HAP-1 (cell line): ENCODE measurements around the gene ARHGEF10L.

Source experiments
- DNase-seq, 2 experiments: peaks; one replicate each; pipeline ENCODE4 v3.0.0-alpha.2; 2016 to 2020; ENCODE audit warnings: low spot score in 2 of 2
- H3K27me3 ChIP-seq: fragments of 250-450 bp; sonication (Bioruptor Pico); 2 replicates; pipeline ENCODE4 v1.5.1; 2020; ENCODE audit warnings: low read depth, mild to moderate bottlenecking, moderate library complexity
- H3K36me3 ChIP-seq: fragments of 250-450 bp; sonication (Bioruptor Pico); replicated peaks from 2 replicates; pipeline ENCODE4 v1.5.1; 2020; ENCODE audit warnings: mild to moderate bottlenecking
- H3K4me1 ChIP-seq: fragments of 250-450 bp; sonication (Bioruptor Pico); 2 replicates; pipeline ENCODE4 v1.5.1; 2020; ENCODE audit warnings: mild to moderate bottlenecking
- H3K4me3 ChIP-seq: fragments of 250-450 bp; sonication (Bioruptor Pico); 2 replicates; pipeline ENCODE4 v1.5.1; 2020; ENCODE audit warnings: mild to moderate bottlenecking, moderate library complexity
- H3K9me3 ChIP-seq: fragments of 250-450 bp; sonication (Bioruptor Pico); 2 replicates; pipeline ENCODE4 v1.5.1; 2020; ENCODE audit warnings: mild to moderate bottlenecking, moderate library complexity
- in situ Hi-C: fragments of 300-500 bp; cut with MboI; formaldehyde crosslinking; loops from 3 replicates; pipeline ENCODE4 v1.14.3; 2020; ENCODE audit warnings: low sequenced_read_pairs, inconsistent platforms, mixed read lengths

The ARHGEF10L gene

GRCh38 chr1:17631410-17631809 is 91.9 kb downstream of the ARHGEF10L start:
- H3K4me1 ChIP-seq: no peaks in the 10 kb centered on the region
- in situ Hi-C loops: no loop called here
- no peaks in the 10 kb centered on the region for H3K9me3 ChIP-seq
- H3K36me3 ChIP-seq: no peaks in the 10 kb centered on the region
- DNase-seq: no peak
- H3K27me3 ChIP-seq: no peaks in the 10 kb centered on the region
- H3K4me3 ChIP-seq: no peak overlapping the region

GRCh38 chr1:17632106-17632505 is 92.6 kb downstream of the ARHGEF10L start:
- Histone ChIP-seq H3K9me3 (no peaks in the 10 kb centered on the region), H3K27me3 (no peaks in the 10 kb centered on the region), H3K4me1 (no peaks in the 10 kb centered on the region), H3K4me3 (no peak overlapping the region), H3K36me3 (no peaks in the 10 kb centered on the region)
- no peak for DNase-seq
- in situ Hi-C loops: no loop called here

GRCh38 chr1:17632541-17633184 is 93.2 kb downstream of the ARHGEF10L start:
- DNase-seq: no peak
- in situ Hi-C loops: no loop called here
- no peaks in the 10 kb centered on the region for H3K9me3 ChIP-seq
- H3K36me3 ChIP-seq: no peaks in the 10 kb centered on the region
- no peak overlapping the region for H3K4me3 ChIP-seq
- no peaks in the 10 kb centered on the region for H3K27me3 ChIP-seq
- no peaks in the 10 kb centered on the region for H3K4me1 ChIP-seq

- no peak for DNase-seq
- in situ Hi-C loops: no loop called here
- Histone ChIP-seq H3K4me3 (no peak overlapping the region), H3K4me1 (no peaks in the 10 kb centered on the region), H3K36me3 (no peaks in the 10 kb centered on the region), H3K9me3 (no peaks in the 10 kb centered on the region), H3K27me3 (no peaks in the 10 kb centered on the region)
These were observed 94.2 kb downstream of the ARHGEF10L start for GRCh38 chr1:17633654-17634053.

GRCh38 chr1:17635276-17635675 is 95.8 kb downstream of the ARHGEF10L start:
- no peaks in the 10 kb centered on the region for H3K36me3 ChIP-seq

GRCh38 chr1:17635811-17636210 is 96.3 kb downstream of the ARHGEF10L start:
- Histone ChIP-seq H3K4me3 (no peak overlapping the region), H3K36me3 (no peaks in the 10 kb centered on the region), H3K9me3 (no peaks in the 10 kb centered on the region), H3K27me3 (no peaks in the 10 kb centered on the region), H3K4me1 (no peaks in the 10 kb centered on the region)
- in situ Hi-C loops: no loop called here
- no peak for DNase-seq

More at GRCh38 chr1:17635276-17635675, 95.8 kb downstream of the ARHGEF10L start:
- no peak for DNase-seq
- Histone ChIP-seq H3K9me3 (no peaks in the 10 kb centered on the region), H3K27me3 (no peaks in the 10 kb centered on the region), H3K4me1 (no peaks in the 10 kb centered on the region), H3K4me3 (no peak overlapping the region)
- in situ Hi-C loops: no loop called here

- H3K9me3 ChIP-seq: no peaks in the 10 kb centered on the region
- H3K36me3 ChIP-seq: no peaks in the 10 kb centered on the region
- in situ Hi-C loops: no loop called here
- DNase-seq: no peak
- H3K4me1 ChIP-seq: no peaks in the 10 kb centered on the region
- H3K4me3 ChIP-seq: no peak overlapping the region
- no peaks in the 10 kb centered on the region for H3K27me3 ChIP-seq
These were observed 97.1 kb downstream of the ARHGEF10L start for GRCh38 chr1:17636612-17637011.

GRCh38 chr1:17637055-17637454 is 97.6 kb downstream of the ARHGEF10L start:
- Histone ChIP-seq H3K36me3 (no peaks in the 10 kb centered on the region), H3K27me3 (no peaks in the 10 kb centered on the region), H3K9me3 (no peaks in the 10 kb centered on the region), H3K4me1 (no peaks in the 10 kb centered on the region), H3K4me3 (no peak overlapping the region)
- in situ Hi-C loops: no loop called here
- DNase-seq: no peak

GRCh38 chr1:17639703-17640340 is 100.3 kb downstream of the ARHGEF10L start:
- no peaks in the 10 kb centered on the region for H3K36me3 ChIP-seq
- no peak overlapping the region for H3K4me3 ChIP-seq
- H3K27me3 ChIP-seq: no peaks in the 10 kb centered on the region
- in situ Hi-C loops: no loop called here
- H3K9me3 ChIP-seq: no peaks in the 10 kb centered on the region
- no peak for DNase-seq
- no peaks in the 10 kb centered on the region for H3K4me1 ChIP-seq

- Histone ChIP-seq H3K9me3 (no peaks in the 10 kb centered on the region), H3K4me3 (no peak overlapping the region), H3K4me1 (no peaks in the 10 kb centered on the region), H3K36me3 (no peaks in the 10 kb centered on the region), H3K27me3 (no peaks in the 10 kb centered on the region)
- in situ Hi-C loops: no loop called here
- no peak for DNase-seq
These were observed 100.9 kb downstream of the ARHGEF10L start for GRCh38 chr1:17640393-17640792.

GRCh38 chr1:17640975-17641374 is 101.5 kb downstream of the ARHGEF10L start:
- Histone ChIP-seq H3K4me1 (no peaks in the 10 kb centered on the region), H3K27me3 (no peaks in the 10 kb centered on the region), H3K4me3 (no peak overlapping the region), H3K9me3 (no peaks in the 10 kb centered on the region), H3K36me3 (no peaks in the 10 kb centered on the region)
- DNase-seq: no peak
- in situ Hi-C loops: no loop called here

- Histone ChIP-seq H3K4me1 (no peaks in the 10 kb centered on the region), H3K36me3 (no peaks in the 10 kb centered on the region), H3K27me3 (no peaks in the 10 kb centered on the region), H3K9me3 (no peaks in the 10 kb centered on the region), H3K4me3 (no peak overlapping the region)
- in situ Hi-C loops: no loop called here
- no peak for DNase-seq
These were observed 102.7 kb downstream of the ARHGEF10L start for GRCh38 chr1:17642169-17642568.

GRCh38 chr1:17642943-17643342 is 103.4 kb downstream of the ARHGEF10L start:
- no peak for DNase-seq
- no peaks in the 10 kb centered on the region for H3K27me3 ChIP-seq
- no peaks in the 10 kb centered on the region for H3K36me3 ChIP-seq
- no peak overlapping the region for H3K4me3 ChIP-seq
- no peaks in the 10 kb centered on the region for H3K4me1 ChIP-seq
- in situ Hi-C loops: no loop called here
- no peaks in the 10 kb centered on the region for H3K9me3 ChIP-seq

- no peak for DNase-seq
- no peaks in the 10 kb centered on the region for H3K4me1 ChIP-seq
- no peak overlapping the region for H3K4me3 ChIP-seq
- H3K36me3 ChIP-seq: no peaks in the 10 kb centered on the region
- no peaks in the 10 kb centered on the region for H3K9me3 ChIP-seq
- in situ Hi-C loops: no loop called here
- no peaks in the 10 kb centered on the region for H3K27me3 ChIP-seq
These were observed 104.6 kb downstream of the ARHGEF10L start for GRCh38 chr1:17643861-17644703.
